GM12875 (cell line): Measurements from ENCODE around the gene MBD6.
"Not testable (repeated sequence)": the region's sequence is repeated elsewhere in the genome, so short reads cannot be mapped to it uniquely, and the experiment has no call there.

Source experiments
- H3K4me3 ChIP-seq: one replicate; pipeline ENCODE4 v1.5.1; 2011; ENCODE audit warnings: low read depth, low read length, control low read depth
- CTCF ChIP-seq: IDR thresholded peaks from 2 replicates; pipeline ENCODE4 v1.5.1; 2011; ENCODE audit warnings: low read depth, mild to moderate bottlenecking, control low read depth, inconsistent platforms, low read length, moderate library complexity, borderline replicate concordance; ENCODE audit not compliant: insufficient read depth

Gene MBD6

GRCh38 chr12:57554897-57555296 lies 32.3 kb downstream of the MBD6 start:
- no peak overlapping the region for H3K4me3 ChIP-seq
- TF ChIP-seq CTCF, result no peak

GRCh38 chr12:57558864-57559263 lies 36.2 kb downstream of the MBD6 start:
- H3K4me3 ChIP-seq, result no peak overlapping the region
- TF ChIP-seq CTCF, result no peak

GRCh38 chr12:57560516-57560915 lies 37.9 kb downstream of the MBD6 start:
- no peak for TF ChIP-seq CTCF
- H3K4me3 ChIP-seq, result no peak overlapping the region

- not testable (repeated sequence) for H3K4me3 ChIP-seq
Measured at GRCh38 chr12:57561117-57561516, 38.5 kb downstream of the MBD6 start.

GRCh38 chr12:57563358-57563757 lies 40.7 kb downstream of the MBD6 start:
- no peak for TF ChIP-seq CTCF

GRCh38 chr12:57564178-57564740 lies 41.6 kb downstream of the MBD6 start:
- TF ChIP-seq CTCF, result no peak
- no peak overlapping the region for H3K4me3 ChIP-seq

More at GRCh38 chr12:57563358-57563757, 40.7 kb downstream of the MBD6 start:
- no peak overlapping the region for H3K4me3 ChIP-seq

- H3K4me3 ChIP-seq, result no peak overlapping the region
- no peak for TF ChIP-seq CTCF
Measured at GRCh38 chr12:57568838-57569237, 46.2 kb downstream of the MBD6 start.

- H3K4me3 ChIP-seq, result no peak overlapping the region
- no peak for TF ChIP-seq CTCF
Measured at GRCh38 chr12:57569858-57570257, 47.2 kb downstream of the MBD6 start.

GRCh38 chr12:57570438-57570837 lies 47.8 kb downstream of the MBD6 start:
- H3K4me3 ChIP-seq, result not testable (repeated sequence)
